ENCODE results near the gene RCN2.
A peak's percentile ranks its signal among the peaks of the same experiment; 100 is the strongest.

The RCN2 gene

GRCh38 chr15:76935620-76936019 is 4.1 kb downstream of the RCN2 start:
- DNase-seq: no peak

- DNase-seq: no peak
Measured at GRCh38 chr15:76936671-76937070, 5.1 kb downstream of the RCN2 start.

DNA sequence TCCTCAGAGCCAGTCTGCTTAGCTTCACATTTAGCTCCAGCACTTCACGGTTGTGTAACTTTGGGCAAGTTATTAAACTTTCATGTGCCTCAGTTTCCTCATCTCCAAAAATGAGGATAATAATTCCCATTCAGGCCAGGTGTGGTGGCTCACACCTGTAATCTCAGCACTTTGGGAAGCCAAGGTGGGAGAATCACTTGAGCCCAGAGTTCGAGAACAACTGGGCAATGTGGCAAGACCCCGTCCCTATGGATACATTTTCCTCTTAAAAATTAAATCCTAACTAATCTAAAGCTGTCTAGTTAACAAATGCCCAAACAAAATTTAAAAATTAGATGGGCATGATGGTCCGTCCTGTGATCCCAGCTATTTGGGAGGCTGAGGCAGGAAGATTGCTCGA is 7.2 kb downstream of the RCN2 start:
- no peak for DNase-seq

DNA sequence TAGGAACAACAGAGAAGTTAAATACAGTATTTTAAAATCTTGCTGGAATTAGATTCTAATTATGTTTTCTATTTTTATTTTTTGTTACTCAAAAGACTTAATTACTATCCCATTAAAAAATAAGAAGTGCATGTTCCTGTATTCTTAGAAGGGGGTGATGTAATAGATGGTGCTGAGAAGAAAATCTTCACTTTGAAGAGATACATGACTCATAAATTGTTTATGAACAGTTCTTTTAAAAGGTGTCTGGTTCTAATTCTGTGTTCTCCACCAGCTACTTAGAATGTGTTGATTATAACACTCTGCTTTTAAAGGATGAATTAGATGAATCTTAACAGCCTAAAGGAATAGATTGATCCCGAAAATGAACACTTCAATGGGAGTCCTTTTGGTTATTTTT is 8.2 kb downstream of the RCN2 start:
- no peak for DNase-seq

- DNase-seq: no peak
Measured at GRCh38 chr15:76941636-76942035, 10.1 kb downstream of the RCN2 start.

GRCh38 chr15:76942331-76942730 is 10.8 kb downstream of the RCN2 start:
- no peak for DNase-seq

GRCh38 chr15:76945494-76946093 is 14.0 kb downstream of the RCN2 start:
- DNase-seq: no peak

- DNase-seq: no peak
Measured at GRCh38 chr15:76947454-76947853, 15.9 kb downstream of the RCN2 start.

- DNase-seq: no peak
Measured at GRCh38 chr15:76951220-76951619, 19.7 kb downstream of the RCN2 start.

GRCh38 chr15:76953913-76954312 is 22.4 kb downstream of the RCN2 start:
- DNase-seq: no peak

- peak; percentile 22 for DNase-seq
Measured at GRCh38 chr15:76954744-76955143, 23.2 kb downstream of the RCN2 start.

- DNase-seq: no peak
Measured at GRCh38 chr15:76961268-76962011, 29.9 kb downstream of the RCN2 start.

DNA sequence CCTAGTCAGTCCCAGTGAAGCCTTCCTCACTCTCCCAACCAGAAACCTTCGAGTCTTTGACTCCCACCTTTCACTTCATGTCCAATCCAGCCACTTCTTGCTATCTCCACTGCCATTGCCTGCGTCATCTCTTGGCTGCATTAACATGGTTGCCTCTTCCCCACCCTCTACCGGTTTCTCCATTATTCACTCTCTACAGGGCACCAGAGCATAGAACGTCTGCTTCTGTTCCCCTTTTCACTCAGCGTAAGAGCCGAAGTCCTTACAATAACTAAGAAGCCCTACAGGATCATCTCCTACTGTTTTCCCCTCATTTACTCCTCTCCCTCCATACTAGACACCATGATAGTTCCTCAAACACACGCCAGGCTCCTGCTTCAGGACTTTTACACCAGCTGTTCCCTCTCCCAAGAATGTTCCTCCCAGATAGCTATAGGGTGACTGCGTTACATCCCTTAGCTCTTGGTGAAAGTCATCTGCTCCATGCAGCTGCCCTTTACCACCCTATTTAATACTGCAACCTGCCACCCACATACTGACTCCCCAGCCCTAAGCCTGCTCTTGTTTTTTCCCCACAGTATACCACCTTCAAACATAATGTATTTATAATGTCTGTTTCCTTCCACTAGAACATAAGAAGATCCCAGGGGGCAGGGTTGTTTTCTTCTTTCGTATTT is 30.9 kb downstream of the RCN2 start:
- no peak for DNase-seq

GRCh38 chr15:76963596-76963995 is 32.0 kb downstream of the RCN2 start:
- DNase-seq: no peak

- peak; percentile 19 for DNase-seq
Measured at GRCh38 chr15:76964157-76964556, 32.6 kb downstream of the RCN2 start.

DNA sequence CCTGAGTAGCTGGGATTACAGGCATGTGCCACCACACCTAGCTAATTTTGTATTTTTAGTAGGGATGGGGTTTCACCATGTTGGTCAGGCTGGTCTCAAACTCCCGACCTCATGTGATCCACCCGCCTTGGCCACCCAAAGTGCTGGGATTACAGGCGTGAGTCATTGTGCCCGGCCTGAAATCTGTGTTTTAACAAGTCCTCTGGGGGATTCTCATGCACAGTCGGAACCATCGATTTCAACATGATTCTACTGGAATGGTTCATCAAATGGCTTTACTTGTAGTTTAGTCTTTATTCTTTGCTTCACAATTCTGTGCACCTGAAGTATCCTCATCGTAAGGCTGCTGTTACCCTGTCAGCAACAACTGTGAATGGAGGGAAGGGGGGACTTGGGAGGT is 34.5 kb downstream of the RCN2 start:
- DNase-seq: peak; percentile 33

DNA sequence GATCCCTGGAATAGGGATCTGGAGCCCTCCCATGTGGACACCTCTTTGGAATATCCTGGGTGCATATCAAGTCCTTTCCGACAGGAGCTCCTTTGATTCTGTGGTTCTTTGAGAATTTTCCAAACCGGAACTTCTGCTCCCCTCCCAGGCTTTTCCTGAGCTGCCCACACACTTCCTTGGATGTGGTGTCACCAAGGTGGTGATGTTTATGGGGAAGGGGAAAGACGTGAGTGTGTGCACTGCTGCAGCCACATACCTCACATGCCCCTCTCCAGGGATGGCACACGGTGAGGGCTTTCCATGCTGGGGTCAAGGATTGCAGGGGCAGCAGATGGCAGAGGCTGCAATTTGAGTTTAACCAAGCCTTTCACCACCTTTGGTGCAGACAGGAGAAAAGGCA is 35.5 kb downstream of the RCN2 start:
- no peak for DNase-seq

- DNase-seq: no peak
Measured at GRCh38 chr15:76968306-76968705, 36.8 kb downstream of the RCN2 start.

DNA sequence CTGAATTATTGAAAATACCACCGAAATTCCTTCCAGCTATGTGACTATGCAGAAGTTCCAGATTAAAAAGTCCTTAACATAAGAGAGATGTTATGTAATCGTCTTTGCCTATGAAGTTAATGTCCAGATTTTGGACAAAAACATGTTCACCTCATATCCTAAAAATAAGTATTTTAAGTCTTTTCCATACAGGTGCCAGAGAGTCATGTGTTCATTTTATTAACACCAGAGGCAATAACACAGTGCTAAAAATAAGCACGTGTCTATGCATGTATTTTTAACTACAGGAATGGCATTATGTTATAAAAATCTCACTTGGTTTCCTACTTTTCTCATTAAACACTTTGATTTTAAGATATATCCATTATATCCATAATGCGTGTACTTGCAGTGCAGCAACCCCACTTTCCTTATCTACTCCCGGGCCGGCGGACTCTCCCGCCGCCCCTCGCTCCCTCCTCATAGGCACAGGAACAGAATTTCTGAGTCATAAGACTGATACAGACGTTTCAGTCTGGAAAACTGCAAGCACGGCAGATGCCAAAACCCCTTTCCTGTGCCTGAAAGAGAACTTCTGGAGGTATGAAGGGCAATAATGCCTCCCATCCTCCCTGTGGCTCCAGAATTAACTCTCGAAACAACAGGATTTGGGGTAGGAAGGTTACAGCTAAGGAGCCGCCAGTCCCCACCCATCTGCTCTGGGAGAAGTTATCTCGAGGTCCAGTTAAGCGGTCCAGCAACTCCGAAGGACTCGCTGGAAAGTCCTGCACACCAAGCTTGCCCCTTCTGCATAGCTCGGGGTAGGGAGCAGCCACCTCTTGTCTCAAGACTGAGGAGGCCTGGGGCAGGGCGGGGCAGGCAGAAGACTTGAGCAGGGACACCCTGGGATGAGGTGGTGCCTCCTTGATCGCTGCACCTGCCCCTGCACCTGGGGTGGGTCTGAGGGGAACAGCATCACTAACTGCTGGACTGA is 41.1 kb downstream of the RCN2 start:
- DNase-seq: peak; percentile 11

- DNase-seq: peak; percentile 31
Measured at GRCh38 chr15:76973362-76973743, 41.8 kb downstream of the RCN2 start.

DNA sequence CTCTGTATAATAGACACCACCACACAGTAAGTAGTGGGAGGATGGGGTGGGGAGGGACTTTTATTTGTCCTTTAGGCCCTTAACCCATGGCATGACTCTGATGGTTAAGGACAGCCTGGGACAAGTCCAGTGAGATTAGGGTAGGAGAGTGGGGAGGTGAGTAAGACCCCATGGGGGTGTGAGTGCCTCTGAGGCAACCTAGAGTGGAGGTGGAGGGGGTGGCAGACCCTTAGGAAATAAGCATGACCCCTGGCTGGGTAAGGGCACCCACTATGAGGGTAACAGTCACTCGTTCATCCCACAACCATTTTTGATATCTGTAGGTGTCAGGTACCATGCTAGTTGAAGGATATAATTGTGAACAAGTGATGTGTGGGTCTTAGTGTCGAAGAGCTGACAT is 42.4 kb downstream of the RCN2 start:
- no peak for DNase-seq

GRCh38 chr15:76974456-76975036 is 43.0 kb downstream of the RCN2 start:
- DNase-seq: no peak

GRCh38 chr15:76976141-76976540 is 44.6 kb downstream of the RCN2 start:
- DNase-seq: no peak

All from fibroblast of skin of right quadriceps (primary cell).